ENCODE results near the gene SRMS. TPM values are rescaled to one million over a fixed set of nuclear protein-coding genes. Genes with fewer than 3 reads are reported as not detected.

SRMS gene
- total RNA-seq, 1 donor from 2014 or later = not detected

GRCh38 chr20:63495167-63495720 is 52.3 kb downstream of the SRMS start:
- H3K4me2 ChIP-seq = no peak overlapping the region
- H3K4me1 ChIP-seq = no peaks in the 10 kb centered on the region
- Mint-ChIP-seq H3K9me3 (peaks cover 7% of the 10 kb centered on the region), H3K27ac (no peak overlapping the region), H3K4me1 (peaks cover 8% of the 10 kb centered on the region), H3K36me3 (peaks cover 3% of the 10 kb centered on the region), H3K27me3 (ENCODE audit: insufficient read depth, low read depth) (peaks cover 30% of the 10 kb centered on the region), H3K4me3 (no peak overlapping the region)
- DNase-seq (ENCODE audit: low spot score) = no peak
- H2AFZ ChIP-seq (replicated peaks) = no peak overlapping the region
- peaks cover 18% of the 10 kb centered on the region for H4K20me1 ChIP-seq (ENCODE audit: low read depth)
- no peaks in the 10 kb centered on the region for H3K79me2 ChIP-seq (ENCODE audit: low read depth)
- H3K9me3 ChIP-seq (ENCODE audit: low read depth) = no peaks in the 10 kb centered on the region
- no peak for TF ChIP-seq EZH2 (IDR thresholded peaks at IDR 0.05)
- no peak for TF ChIP-seq EZH2phosphoT487 (IDR thresholded peaks at IDR 0.05)
- TF ChIP-seq, protein P1, sequence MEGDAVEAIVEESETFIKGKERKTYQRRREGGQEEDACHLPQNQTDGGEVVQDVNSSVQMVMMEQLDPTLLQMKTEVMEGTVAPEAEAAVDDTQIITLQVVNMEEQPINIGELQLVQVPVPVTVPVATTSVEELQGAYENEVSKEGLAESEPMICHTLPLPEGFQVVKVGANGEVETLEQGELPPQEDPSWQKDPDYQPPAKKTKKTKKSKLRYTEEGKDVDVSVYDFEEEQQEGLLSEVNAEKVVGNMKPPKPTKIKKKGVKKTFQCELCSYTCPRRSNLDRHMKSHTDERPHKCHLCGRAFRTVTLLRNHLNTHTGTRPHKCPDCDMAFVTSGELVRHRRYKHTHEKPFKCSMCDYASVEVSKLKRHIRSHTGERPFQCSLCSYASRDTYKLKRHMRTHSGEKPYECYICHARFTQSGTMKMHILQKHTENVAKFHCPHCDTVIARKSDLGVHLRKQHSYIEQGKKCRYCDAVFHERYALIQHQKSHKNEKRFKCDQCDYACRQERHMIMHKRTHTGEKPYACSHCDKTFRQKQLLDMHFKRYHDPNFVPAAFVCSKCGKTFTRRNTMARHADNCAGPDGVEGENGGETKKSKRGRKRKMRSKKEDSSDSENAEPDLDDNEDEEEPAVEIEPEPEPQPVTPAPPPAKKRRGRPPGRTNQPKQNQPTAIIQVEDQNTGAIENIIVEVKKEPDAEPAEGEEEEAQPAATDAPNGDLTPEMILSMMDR (IDR thresholded peaks at IDR 0.05) = no peak
- H3K4me3 ChIP-seq = no peak overlapping the region
- no peaks in the 10 kb centered on the region for H3F3A ChIP-seq (ENCODE audit: low read depth)
- no peak overlapping the region for H3K9ac ChIP-seq
- no peak overlapping the region for H3K27ac ChIP-seq
- H3K27me3 ChIP-seq = peaks cover 65% of the 10 kb centered on the region
- H3K36me3 ChIP-seq = no peaks in the 10 kb centered on the region

- peaks cover 34% of the 10 kb centered on the region for H3K27me3 Mint-ChIP-seq (ENCODE audit: insufficient read depth, low read depth)
- Histone ChIP-seq H2AFZ (replicated peaks) (no peak overlapping the region), H4K20me1 (ENCODE audit: low read depth) (peaks cover 17% of the 10 kb centered on the region), H3F3A (ENCODE audit: low read depth) (no peaks in the 10 kb centered on the region), H3K9ac (no peak overlapping the region), H3K4me1 (no peaks in the 10 kb centered on the region), H3K36me3 (no peaks in the 10 kb centered on the region), H3K4me3 (no peak overlapping the region), H3K27ac (no peak overlapping the region), H3K79me2 (ENCODE audit: low read depth) (no peaks in the 10 kb centered on the region), H3K27me3 (peaks cover 65% of the 10 kb centered on the region), H3K9me3 (ENCODE audit: low read depth) (no peaks in the 10 kb centered on the region), H3K4me2 (no peak overlapping the region)
- H3K4me3 Mint-ChIP-seq = no peak overlapping the region
- H3K27ac Mint-ChIP-seq = no peak overlapping the region
- peaks cover 3% of the 10 kb centered on the region for H3K36me3 Mint-ChIP-seq
- H3K4me1 Mint-ChIP-seq = peaks cover 8% of the 10 kb centered on the region
- no peak for DNase-seq (ENCODE audit: low spot score)
- H3K9me3 Mint-ChIP-seq = peaks cover 7% of the 10 kb centered on the region
- TF ChIP-seq, protein P1 (IDR thresholded peaks at IDR 0.05) = no peak
- no peak for TF ChIP-seq EZH2phosphoT487 (IDR thresholded peaks at IDR 0.05)
- no peak for TF ChIP-seq EZH2 (IDR thresholded peaks at IDR 0.05)
These were observed 53.0 kb downstream of the SRMS start for GRCh38 chr20:63494420-63495166.

DNA sequence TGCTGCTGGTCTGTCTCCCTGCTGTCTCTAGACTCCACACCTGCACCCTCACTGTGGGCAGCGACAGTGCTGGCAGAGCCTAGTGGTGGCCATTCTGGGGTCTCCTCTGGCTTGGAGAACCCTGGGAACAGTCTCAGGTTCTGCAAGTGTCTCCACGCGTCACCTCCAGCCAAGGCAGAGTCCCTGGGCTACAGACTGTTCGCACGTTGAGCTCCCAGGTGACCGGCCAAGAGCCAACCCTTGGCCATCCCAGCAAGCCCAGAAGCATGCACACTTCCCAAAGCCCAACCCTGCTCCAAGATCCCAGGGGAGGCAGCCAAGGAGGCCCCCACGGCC is 53.5 kb downstream of the SRMS start:
- Histone ChIP-seq H3K4me2 (no peak overlapping the region), H3K4me1 (no peaks in the 10 kb centered on the region), H3K79me2 (ENCODE audit: low read depth) (no peaks in the 10 kb centered on the region), H3F3A (ENCODE audit: low read depth) (no peaks in the 10 kb centered on the region), H2AFZ (replicated peaks) (no peak overlapping the region), H3K9me3 (ENCODE audit: low read depth) (no peaks in the 10 kb centered on the region), H3K27ac (no peak overlapping the region), H3K4me3 (no peak overlapping the region), H3K27me3 (peaks cover 65% of the 10 kb centered on the region), H3K9ac (no peak overlapping the region), H3K36me3 (no peaks in the 10 kb centered on the region), H4K20me1 (ENCODE audit: low read depth) (peaks cover 19% of the 10 kb centered on the region)
- no peak overlapping the region for H3K27ac Mint-ChIP-seq
- TF ChIP-seq EZH2 (IDR thresholded peaks at IDR 0.05) (no peak), EZH2phosphoT487 (IDR thresholded peaks at IDR 0.05) (no peak)
- TF ChIP-seq, protein P1 (IDR thresholded peaks at IDR 0.05) = no peak
- no peak overlapping the region for H3K4me3 Mint-ChIP-seq
- H3K27me3 Mint-ChIP-seq (ENCODE audit: insufficient read depth, low read depth) = peaks cover 34% of the 10 kb centered on the region
- DNase-seq (ENCODE audit: low spot score) = no peak
- H3K4me1 Mint-ChIP-seq = peaks cover 8% of the 10 kb centered on the region
- H3K36me3 Mint-ChIP-seq = peaks cover 3% of the 10 kb centered on the region
- H3K9me3 Mint-ChIP-seq = peaks cover 7% of the 10 kb centered on the region

Measured in neural progenitor cell (in vitro differentiated cells).